ENCODE data around the gene CEP68. TPM values are rescaled to one million over a fixed set of nuclear protein-coding genes. Genes with fewer than 3 reads are reported as not detected.

CEP68 gene
- total RNA-seq, 1 experiment from 2014 or later, result 7.2 TPM

GRCh38 chr2:65133626-65134025 lies 77.4 kb downstream of the CEP68 start:
- ChIA-PET CTCF (interaction anchor here (0.6 to 1.2 kb wide), 7 partner anchors 11 to 442 kb away, joined by 3 to 5 read pairs (median 4); no protein-coding TSS in a partner anchor), POLR2A (interaction anchor here (0.9 to 1.4 kb wide), 4 partner anchors 14 to 91 kb away, joined by 3 to 4 read pairs (median 4); no protein-coding TSS in a partner anchor)
- no TSS peak for BruUV-seq (replicated peaks)
- no peak overlapping the region for H3K27ac Mint-ChIP-seq (ENCODE audit: low read depth, unreplicated experiment)
- no peaks in the 10 kb centered on the region for H3K9me3 Mint-ChIP-seq (ENCODE audit: unreplicated experiment)
- no peaks in the 10 kb centered on the region for H3K27me3 Mint-ChIP-seq (ENCODE audit: insufficient read depth, unreplicated experiment)
- DNase-seq (ENCODE audit: unreplicated experiment), result no peak
- peaks cover 10% of the 10 kb centered on the region for H3K36me3 Mint-ChIP-seq (ENCODE audit: insufficient read depth, unreplicated experiment)
- TF ChIP-seq CTCF (IDR thresholded peaks at IDR 0.05; ENCODE audit: unreplicated experiment), result no peak
- H3K4me1 Mint-ChIP-seq (ENCODE audit: insufficient read depth, unreplicated experiment), result peaks cover 6% of the 10 kb centered on the region
- no peak overlapping the region for H3K4me3 Mint-ChIP-seq (ENCODE audit: unreplicated experiment)
- intact Hi-C loops (cut with micrococcal nuclease), result no loop called here

GRCh38 chr2:65134158-65134557 lies 77.9 kb downstream of the CEP68 start:
- no peak overlapping the region for H3K4me3 Mint-ChIP-seq (ENCODE audit: unreplicated experiment)
- POLR2A ChIA-PET, result interaction anchor here (1.2 to 1.3 kb wide), 2 partner anchors 14 to 93 kb away, joined by 4 to 7 read pairs; partner anchors contain the start of gene ACTR2
- H3K36me3 Mint-ChIP-seq (ENCODE audit: insufficient read depth, unreplicated experiment), result peaks cover 9% of the 10 kb centered on the region
- H3K4me1 Mint-ChIP-seq (ENCODE audit: insufficient read depth, unreplicated experiment), result peaks cover 6% of the 10 kb centered on the region
- H3K27me3 Mint-ChIP-seq (ENCODE audit: insufficient read depth, unreplicated experiment), result no peaks in the 10 kb centered on the region
- no peak overlapping the region for H3K27ac Mint-ChIP-seq (ENCODE audit: low read depth, unreplicated experiment)
- CTCF ChIA-PET, result interaction anchor here (0.8 to 1.2 kb wide), 2 partner anchors 12 to 35 kb away, joined by 3 to 4 read pairs; no protein-coding TSS in a partner anchor
- intact Hi-C loops (cut with micrococcal nuclease), result no loop called here
- no peaks in the 10 kb centered on the region for H3K9me3 Mint-ChIP-seq (ENCODE audit: unreplicated experiment)
- no peak for TF ChIP-seq CTCF (IDR thresholded peaks at IDR 0.05; ENCODE audit: unreplicated experiment)
- no peak for DNase-seq (ENCODE audit: unreplicated experiment)
- no TSS peak for BruUV-seq (replicated peaks)

DNA sequence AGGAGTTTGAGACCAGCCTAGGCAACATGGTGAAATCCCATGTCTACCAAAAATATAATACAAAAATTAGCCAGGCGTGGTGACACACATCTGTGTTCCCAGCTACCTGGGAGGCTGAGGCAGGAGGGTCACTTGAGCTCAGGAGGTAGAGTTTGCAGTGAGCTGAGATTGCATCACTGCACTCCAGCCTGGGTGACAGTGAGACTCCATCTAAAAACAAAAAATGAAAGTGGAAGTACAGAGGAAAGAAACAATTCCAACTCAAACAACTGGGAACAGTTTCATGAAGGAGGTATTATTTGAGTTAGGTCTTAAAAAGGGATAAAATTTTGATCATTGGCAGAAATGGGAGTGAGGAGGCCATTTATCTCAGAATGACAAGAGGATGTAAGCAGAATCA lies 80.0 kb downstream of the CEP68 start:
- Mint-ChIP-seq H3K4me3 (ENCODE audit: unreplicated experiment) (no peak overlapping the region), H3K9me3 (ENCODE audit: unreplicated experiment) (no peaks in the 10 kb centered on the region), H3K36me3 (ENCODE audit: insufficient read depth, unreplicated experiment) (no peaks in the 10 kb centered on the region), H3K27ac (ENCODE audit: low read depth, unreplicated experiment) (peak overlapping the region; percentile 3), H3K27me3 (ENCODE audit: insufficient read depth, unreplicated experiment) (no peaks in the 10 kb centered on the region), H3K4me1 (ENCODE audit: insufficient read depth, unreplicated experiment) (peaks cover 6% of the 10 kb centered on the region)
- BruUV-seq (replicated peaks), result no TSS peak
- POLR2A ChIA-PET, result no interaction called here
- intact Hi-C loops (cut with micrococcal nuclease), result no loop called here
- TF ChIP-seq CTCF (IDR thresholded peaks at IDR 0.05; ENCODE audit: unreplicated experiment), result no peak
- no peak for DNase-seq (ENCODE audit: unreplicated experiment)
- CTCF ChIA-PET, result interaction anchor here (0.7 kb wide), 1 partner anchor 72 kb away, joined by 3 read pairs; no protein-coding TSS in a partner anchor

Other genes starting within 250 kb of the CEP68 start
- 29.6 and 36.0 TPM in 2 replicates for gene SLC1A4, start 67.0 kb upstream of the CEP68 start, total RNA-seq (2022)
- gene RAB1A, start 73.7 kb downstream of the CEP68 start, total RNA-seq (2022), result 128 and 131 TPM in 2 replicates
- gene ACTR2, start 171.4 kb downstream of the CEP68 start, total RNA-seq (2022), result 263 and 273 TPM in 2 replicates

Measured in MCF 10A (cell line).